Stimulated activated CD4-positive, alpha-beta T cell treated with anti-CD3 and anti-CD28 coated beads, TNF-alpha, amount 100 ng/mL, for 24 hours (primary cell): ENCODE data around the gene TPPP2.

ENCODE experiments used
- DNase-seq, 3 experiments: peaks; one replicate each; pipeline ENCODE4 v3.0.0-alpha.2; 2020; ENCODE audit warnings: low read depth in 3 of 3

The TPPP2 gene

DNA sequence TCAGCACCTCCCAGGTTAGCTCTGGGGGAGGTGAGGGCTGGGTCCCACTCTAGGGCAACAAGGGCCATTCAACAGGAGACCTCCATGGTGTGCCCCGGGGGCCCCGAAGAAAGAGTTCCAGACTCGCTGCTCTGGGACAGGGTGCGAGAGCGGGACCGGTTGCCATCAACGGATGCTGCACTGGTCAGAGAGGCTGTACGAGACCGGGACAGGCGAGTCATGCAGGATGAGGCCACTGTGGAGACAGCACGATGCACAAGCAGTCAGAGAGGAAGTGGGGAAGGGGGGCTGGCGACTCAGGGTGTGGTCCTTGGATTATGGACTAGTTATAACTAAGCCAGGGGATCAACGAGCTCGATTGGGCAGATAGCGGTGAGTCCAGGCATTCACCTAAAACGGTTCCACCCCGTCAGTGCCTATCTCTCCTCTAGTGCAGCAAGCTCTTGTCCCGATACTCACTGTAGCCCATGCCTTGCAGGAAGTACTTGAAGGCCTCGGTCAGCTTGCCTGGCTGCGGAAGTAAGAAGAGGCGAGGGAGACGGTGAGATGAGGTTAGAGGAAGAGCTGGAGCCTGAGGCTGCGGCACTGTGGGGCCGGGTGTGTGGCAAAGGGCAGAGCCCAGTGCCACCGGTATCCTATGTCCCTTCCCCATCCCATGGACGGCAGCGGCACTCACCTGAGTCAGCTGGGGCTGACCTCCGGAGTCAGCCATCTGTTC, 12.3 kb upstream of the TPPP2 start:
- DNase-seq, result no peak

DNA sequence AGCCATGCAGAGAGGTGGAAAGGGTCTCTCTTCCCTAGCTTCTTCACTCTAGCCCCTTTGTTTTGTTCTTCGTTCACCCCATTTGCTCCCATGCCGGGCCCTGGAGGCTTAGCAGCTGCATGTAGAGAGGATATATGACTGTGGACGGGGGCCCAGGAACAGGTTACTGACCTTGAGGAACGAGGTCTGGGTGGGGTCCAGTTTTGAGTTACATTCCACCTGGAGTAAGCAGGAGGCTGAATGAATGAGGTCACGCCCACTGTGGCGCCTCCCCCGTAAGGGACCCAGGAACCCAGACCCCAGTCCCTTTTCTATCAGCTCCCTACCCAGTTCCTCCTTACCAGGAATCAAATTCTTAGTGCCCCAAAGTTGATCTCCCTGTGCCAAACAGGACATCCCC, 11.7 kb upstream of the TPPP2 start:
- no peak for DNase-seq

DNA sequence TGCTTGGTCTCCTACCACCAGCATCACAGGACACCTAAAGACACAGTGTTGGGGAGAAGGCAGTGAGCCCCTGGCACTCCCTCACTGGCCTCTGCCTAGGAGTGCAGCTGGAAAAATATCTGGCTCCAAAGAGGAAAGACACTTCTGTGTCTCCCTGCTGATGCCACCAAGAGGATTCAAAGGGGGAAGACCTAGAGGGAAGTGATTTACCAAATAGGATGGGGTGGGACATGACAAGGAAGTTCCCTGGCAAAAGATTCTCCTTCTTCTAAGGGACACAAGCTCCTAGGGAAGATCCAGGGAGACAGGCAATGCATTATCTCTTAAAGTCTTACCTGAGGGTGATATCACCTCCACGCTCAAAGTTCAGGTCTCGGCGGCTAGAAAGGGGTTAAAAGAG, 11.2 kb upstream of the TPPP2 start:
- DNase-seq, result no peak

DNA sequence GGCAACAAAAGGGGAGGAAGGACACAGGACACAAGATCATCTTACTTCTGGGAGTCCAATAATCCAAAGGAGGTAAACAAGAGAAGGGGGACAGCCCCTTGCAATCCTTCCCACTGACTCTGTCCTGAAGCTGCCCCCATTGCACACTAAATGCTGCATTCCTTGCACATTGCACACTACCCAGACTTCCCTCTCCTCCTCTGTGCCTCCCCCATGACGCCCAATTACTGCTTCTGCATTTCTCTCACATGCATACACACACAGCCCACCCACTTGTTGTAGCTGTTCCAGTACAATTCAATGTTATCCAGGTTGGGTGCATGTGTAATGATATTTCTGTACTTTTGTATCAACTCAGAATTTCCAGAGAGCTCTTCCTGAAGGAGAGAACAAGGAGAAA, 10.7 kb upstream of the TPPP2 start:
- no peak for DNase-seq

DNA sequence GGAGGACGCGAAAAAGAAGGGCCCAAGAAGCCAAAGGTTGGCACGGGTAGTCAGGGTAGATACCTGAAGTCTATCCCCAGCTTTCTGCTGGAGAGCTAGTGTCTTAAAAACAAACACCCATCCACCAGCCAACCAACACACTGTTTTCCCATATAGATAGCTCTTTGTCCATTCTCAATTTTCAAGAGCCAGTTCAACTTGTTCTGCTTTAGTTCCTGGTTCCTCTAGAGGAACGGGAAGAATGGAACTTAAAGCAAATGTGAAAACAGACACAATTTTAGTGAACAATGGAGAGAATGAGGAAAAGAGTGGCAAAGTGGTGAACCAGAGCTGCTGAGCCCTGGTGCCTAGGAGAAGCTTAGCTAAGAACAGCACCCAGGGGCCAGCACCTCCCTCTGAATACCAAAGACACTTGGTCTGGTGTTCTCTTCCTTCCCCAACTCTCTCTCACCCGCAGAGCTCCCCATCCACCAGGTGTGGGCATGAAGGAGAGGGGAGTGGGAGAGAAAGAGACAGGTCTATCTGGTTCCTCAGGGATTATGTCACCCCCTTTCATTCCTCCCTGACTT, 9.0 kb upstream of the TPPP2 start:
- DNase-seq, result no peak

DNA sequence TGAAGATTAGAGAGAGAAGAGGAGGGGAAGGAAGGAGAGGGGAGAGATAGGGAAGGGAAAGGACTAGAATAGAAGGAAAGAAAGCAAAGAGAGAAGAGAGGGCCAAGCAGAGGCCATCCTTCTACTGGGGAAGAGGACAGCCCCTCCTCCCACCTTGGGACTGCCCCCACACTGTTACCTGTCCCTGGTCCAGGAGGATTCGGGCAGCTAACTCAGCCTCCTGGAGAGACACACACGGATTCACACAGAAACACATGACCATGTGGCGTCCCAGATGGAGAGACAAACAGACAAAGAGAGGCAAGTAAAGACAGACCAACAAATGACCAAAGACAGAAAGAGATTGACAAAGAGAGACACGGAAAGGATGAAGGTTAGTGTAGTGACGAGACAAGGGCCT, 7.3 kb upstream of the TPPP2 start:
- no peak for DNase-seq

DNA sequence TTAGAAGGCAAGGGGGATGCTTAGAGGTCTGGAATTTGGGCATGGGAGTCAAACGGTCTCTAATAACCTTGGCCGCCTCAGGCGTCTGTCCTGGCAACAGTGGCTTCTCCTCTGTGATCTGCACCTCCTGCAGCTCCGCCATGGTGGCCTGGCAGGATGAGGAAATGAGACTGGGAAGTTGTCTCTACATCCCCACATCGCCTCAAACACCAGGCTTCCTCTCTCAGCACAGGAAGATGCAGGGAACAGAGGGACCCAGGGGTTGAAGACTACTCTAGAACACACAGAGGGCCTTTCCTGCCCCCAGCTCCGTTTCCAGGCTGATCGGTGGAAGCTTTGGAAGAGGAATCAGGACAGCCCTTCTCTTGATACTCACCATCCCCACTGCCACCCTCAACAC, 6.8 kb upstream of the TPPP2 start:
- no peak for DNase-seq

DNA sequence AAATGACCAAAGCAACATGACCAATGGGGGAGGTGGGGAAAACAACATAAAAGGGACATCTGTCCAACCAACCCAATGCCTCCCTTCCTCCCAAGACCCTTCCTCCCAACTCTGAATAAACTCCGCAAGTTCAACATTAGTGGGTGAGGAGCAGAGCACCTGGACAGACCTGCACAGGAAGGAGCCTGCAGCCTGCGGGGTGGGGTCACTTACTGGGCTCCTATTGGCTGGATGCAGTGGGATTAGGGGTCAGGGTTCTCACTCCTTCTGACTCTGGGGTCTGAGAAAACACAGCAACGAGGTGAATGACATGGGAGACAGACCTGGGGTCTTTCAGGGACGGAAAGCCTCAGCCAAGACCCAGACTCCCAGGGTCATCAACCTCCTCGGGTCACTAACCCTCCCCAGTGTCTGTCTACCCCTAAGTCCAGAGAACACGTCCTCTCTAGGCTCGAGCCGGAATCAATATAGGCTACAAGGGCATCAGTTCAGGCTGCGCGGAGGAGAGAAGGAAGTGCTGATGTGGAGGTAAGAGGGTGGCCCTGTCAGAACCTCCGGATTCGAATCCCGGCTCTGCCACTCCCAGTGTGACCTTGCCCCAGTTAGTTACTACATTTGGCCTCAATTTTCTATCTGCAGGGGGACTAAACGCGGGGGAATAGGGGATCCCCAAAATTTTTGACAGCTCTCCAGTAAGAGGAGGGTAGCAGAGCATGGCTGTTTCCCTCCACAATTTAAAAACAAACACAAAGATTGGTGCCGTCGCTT, 6.0 kb upstream of the TPPP2 start:
- no peak for DNase-seq

DNA sequence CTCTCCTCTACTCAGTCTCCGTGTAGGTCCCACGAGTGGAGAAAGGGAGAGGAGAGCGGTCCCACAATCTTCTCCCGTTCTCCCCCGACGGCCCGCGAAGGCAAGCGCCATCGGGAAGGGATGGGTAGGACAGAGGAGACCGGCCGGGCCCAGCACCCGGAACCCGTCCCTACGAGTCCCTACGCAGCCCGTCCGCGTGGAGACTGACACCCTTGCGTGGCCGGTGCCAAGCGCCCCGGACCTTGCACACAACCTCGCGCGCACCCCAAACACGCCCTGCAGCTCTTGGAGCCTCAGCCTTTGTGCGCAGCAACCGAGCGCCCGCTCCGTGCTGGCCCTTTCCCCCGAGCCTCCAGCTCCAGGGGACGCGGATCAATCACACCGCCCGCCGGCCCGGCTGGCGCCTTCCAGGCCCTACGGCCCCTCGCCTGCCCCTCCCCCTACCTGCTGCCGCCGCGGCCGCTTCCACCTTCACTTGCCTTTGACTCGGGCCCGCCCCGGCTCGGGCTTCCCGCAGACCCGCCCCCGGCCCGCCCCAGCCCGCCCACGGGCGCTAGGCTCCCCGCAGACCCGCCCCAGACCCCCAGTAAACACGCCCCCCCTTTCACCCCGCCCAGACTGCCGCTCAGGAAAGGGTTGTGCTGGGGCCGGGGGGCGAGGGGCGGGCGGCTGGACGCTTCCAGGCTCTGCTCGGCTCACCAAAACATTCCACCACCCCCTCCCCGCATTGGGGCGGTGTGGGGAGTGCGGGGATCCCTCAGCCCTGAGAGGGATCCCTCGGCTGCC, 5.2 kb upstream of the TPPP2 start, which contains the start of gene NDRG2:
Gene NDRG2 (minus strand): TSS at position 477 of the 786 bp plus-strand sequence. CDS start 1,746 bp downstream, outside the sequence.
- peak; percentile 33 to 66 (median 40) for DNase-seq

DNA sequence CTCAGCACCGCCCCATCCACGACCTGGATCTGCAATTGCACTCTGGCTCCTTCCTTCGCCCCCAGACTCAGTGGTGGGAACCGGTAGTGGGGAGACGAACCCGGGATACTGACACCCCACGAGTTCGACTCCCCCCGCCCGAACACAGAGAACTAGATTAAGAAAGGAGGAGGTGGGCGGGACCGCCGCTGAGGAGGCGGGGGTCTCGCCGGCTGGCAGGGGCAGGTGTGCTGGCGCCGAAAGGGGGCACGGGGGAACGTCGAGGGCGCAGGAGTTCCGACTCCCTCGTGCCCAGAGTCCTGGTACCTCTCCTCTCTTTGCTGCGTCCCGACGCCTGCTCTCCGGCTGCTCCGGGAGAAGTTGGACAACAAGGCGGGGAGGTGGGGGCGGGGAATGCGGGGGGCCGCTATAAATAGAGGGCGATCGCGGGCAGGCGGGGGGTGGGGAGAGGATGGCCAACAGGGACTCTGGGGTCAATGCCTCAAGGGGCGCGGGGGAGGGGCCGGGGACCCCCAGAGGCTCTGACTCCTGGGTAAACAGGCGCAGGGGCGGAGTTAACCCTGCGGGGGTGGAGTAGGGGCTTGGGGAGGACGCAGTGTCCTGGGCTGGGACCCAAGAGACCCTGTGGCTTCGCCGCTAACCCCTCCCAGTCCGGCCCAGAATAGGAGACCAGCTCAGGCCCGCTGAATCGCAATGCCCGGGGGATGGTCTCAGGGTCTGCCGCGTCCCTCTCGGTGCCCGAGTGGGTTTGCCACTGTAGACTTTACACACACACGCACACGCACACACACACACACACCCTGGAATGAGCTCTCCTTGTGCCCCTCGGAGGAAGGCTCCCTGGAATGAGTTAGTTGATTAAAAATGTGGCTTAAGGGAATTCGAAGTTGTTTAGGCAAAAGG, 4.4 kb upstream of the TPPP2 start:
- DNase-seq, result no peak

DNA sequence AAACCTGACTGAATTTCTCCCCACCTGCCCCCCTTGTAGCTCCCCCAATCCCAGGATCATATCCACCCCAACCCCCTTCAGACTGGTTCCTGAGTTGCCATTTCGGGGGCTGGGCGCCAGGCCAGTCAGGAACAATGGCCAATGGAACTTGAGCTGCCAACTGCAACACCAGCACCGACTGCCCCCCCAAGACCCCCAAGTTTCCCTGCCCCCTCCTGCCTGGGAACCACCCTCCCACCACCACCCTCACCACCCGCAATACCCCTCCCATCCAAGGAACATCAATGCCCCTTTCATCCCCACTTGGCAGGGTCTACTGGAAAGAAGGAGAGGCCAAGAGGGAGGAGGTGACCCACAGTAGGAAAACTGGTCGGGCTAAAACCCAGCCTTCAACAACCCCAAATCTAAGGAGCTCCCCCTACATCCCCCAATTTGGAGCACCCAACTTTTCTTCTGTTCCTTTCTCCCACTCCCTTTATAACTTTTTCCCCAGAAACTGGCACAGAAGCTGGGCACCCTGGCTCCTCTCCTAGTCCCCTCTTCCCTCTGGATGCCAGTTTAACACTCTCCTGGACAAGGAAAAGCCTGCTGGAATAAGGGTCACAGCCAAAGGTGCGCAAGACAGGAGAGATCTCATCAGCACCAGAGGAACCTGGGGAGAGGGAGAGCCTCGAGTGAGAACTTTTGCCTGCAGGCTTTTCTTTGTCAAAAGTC, 3.6 kb upstream of the TPPP2 start:
- no peak for DNase-seq

DNA sequence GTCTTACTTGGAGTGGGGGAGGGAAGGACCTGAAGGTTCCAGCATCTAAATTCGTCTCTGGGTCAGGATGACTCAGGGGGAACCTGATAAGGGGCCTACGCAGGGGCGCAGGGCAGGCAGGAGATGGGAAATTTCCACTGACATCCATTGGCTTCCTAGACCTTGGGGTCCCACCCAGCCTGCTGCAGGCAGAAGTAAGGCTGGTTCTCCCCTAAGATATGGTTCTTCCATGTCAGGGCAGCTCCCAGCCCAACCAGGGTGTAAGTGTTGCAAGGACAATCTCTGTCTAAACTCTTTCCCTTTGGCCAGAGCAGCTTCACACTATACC, 3.1 kb upstream of the TPPP2 start:
- DNase-seq, result no peak

DNA sequence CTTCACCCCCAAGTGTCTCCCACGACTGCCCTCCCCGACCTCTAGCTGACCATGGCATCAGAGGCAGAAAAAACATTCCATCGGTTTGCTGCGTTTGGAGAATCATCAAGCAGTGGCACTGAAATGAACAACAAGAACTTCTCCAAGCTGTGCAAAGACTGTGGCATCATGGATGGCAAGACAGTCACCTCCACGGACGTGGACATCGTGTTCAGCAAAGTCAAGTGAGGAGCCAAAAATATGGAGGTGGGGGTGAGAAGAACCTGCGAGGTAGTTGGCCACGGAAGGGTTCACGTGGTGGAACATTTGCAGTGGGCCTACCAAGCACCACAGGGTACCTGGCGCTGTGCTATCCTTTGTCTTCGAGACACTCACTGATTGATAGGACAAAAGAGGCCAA, 514 bp downstream of the TPPP2 start:
- no peak for DNase-seq

DNA sequence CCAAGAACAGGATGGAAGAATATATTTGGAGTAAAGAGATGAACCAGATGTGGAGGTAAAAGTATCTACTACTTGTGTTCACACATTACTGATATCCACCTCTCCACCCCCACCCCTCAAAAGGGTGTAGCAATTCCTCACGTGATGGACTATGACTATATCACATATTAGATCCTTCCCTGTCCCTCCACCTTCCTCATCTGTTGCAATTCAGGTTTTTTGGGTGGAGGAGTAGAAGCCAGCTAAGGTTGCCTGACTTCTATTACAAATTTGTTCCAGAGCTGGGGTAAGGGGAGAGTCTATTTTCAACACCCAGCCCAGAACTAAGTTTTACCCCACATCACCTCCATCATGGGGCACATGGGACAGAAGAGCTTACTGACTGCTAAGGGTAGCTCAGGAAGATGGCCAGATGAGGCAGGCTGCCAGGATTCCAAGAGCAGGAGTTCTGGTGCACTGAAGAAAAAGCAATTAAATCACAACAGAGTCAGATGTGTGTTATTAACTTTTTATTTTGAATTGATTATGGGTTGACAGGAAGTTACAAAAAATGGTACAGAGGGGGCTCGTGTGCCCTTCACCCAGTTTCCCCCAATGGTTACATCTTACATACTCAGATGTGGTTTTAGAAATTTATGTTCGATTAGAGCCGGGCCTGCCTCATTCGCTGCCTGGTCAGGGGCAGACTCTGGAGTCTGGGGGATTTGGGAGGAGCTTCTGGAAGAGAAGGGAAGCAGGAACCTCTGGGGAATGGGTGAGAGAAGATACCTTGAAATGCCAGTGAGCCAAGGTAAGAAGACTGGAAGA, 2.5 kb downstream of the TPPP2 start:
- DNase-seq, result no peak

DNA sequence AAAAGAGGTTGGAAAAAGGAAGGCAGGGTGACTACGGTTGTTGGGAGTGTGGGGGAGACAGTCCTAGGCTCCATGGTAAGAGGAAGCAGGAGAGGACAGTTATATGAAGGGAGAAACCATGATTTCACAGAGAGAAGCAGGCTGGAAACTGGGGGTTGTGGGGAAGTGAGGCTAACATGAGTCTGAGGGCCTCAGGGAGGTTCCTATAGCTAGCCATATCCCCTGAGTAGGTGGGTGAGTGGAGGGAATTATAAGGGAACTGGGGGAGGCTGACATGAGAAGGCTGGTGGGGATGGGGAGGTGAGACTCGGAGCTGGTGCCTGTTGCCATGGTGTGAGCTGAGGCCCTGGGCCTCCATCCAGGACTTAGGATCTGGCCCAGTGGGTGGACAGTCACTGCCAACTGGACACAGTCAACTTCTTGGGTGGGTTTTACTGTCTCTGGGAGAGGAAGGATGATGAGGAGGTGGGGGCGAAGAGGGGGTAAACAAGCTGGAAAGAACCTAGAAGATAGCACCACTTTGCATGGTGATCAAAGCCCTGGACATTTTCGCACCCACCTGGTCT, 3.2 kb downstream of the TPPP2 start:
- no peak for DNase-seq

DNA sequence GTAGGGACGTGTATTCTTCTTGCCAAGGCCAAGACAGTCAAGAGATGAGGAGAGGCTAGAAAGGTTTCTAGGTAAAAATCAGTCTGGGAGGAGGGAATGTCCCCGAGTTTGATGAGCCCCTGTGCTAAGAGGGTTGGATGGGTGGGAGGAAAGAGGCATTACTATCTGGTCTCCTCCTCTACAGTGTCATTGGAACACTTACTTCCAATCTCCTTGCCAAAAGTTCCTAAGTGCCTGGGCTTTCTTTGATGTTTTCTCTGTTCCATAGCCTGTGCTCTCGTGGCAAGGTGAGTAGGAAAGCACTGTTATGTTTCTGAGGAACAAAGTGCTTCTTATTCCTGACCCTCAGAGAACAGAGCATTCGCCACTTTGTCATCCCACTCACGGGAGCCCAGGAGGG, 4.7 kb downstream of the TPPP2 start, which contains the start of gene RNASE13:
Gene RNASE13 (minus strand): TSS at position 101 of the 400 bp plus-strand sequence. CDS start 519 bp downstream, outside the sequence.
- DNase-seq, result no peak

DNA sequence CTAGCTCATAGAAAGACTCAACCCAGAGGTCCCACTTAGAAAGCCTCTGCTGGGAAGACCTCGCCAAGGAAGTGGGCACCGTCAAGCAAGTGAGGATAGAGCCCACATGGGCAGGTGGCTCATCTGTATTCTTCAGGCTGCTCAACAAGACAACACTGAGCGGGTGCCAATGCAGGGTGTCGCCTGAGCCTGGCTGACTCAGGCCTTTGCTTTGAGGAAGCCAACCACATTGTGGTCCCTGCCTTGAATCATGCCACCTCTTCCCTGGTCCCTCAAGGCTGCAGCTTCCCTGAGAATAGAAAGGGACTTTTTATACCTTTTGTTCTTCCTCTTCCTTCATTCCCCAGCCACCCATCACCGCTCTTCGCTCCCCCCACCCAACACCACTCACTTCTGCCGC, 6.7 kb downstream of the TPPP2 start:
- no peak for DNase-seq

DNA sequence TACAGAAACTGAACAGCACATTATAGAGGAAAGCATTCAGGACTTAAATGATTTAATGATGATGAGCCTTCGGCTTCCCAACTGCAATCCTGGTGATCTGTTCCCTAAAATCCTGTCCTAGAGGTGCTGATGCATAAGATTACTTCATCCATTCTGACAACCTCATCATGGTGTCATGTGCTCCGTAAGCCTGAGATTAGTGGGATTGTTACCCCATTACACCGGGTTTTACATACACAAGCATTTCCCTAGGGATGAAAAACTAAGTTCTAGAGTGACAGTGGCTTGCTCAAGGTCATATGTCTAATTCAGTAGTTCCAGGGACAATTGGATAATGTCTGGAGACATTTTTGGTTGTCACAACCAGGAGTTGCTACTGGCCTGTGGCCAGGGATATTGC, 7.1 kb downstream of the TPPP2 start:
- no peak for DNase-seq
